Keratinocyte (primary cell): ENCODE measurements around the gene KASH5.

Experiments
- EZH2 ChIP-seq: IDR thresholded peaks from one replicate; pipeline ENCODE4 v1.6.1; 2012; ENCODE audit warnings: inconsistent platforms, mild to moderate bottlenecking, low read length, moderate library complexity
- TF ChIP-seq, protein P1 (sequence below), 3 experiments: IDR thresholded peaks in 1 of 3; conservative IDR thresholded peaks in 1 of 3; optimal IDR thresholded peaks in 1 of 3; 2 replicates in 2 of 3; 3 replicates in 1 of 3; pipeline versions ENCODE3 to v1.5.1; 2011; ENCODE audit warnings: low read length in 3 of 3, mild to moderate bottlenecking in 3 of 3, moderate library complexity in 2 of 3, control low read depth in 1 of 3, inconsistent platforms in 1 of 3; ENCODE audit not compliant: insufficient read depth in 2 of 3; ENCODE audit errors: extremely low read depth in 1 of 3

- TF ChIP-seq, protein P1, sequence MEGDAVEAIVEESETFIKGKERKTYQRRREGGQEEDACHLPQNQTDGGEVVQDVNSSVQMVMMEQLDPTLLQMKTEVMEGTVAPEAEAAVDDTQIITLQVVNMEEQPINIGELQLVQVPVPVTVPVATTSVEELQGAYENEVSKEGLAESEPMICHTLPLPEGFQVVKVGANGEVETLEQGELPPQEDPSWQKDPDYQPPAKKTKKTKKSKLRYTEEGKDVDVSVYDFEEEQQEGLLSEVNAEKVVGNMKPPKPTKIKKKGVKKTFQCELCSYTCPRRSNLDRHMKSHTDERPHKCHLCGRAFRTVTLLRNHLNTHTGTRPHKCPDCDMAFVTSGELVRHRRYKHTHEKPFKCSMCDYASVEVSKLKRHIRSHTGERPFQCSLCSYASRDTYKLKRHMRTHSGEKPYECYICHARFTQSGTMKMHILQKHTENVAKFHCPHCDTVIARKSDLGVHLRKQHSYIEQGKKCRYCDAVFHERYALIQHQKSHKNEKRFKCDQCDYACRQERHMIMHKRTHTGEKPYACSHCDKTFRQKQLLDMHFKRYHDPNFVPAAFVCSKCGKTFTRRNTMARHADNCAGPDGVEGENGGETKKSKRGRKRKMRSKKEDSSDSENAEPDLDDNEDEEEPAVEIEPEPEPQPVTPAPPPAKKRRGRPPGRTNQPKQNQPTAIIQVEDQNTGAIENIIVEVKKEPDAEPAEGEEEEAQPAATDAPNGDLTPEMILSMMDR (optimal IDR thresholded peaks at IDR 0.05 in 1 of 3, IDR thresholded peaks at IDR 0.05 in 1 of 3, conservative IDR thresholded peaks at IDR 0.05 in 1 of 3; ENCODE audit: extremely low read depth in 1 of 3, insufficient read depth in 2 of 3, low read length in 3 of 3): no peak
- no peak for TF ChIP-seq EZH2
These were observed 45.7 kb upstream of the KASH5 start for GRCh38 chr19:49342291-49342721.
